Motor neuron (in vitro differentiated cells): Measurements from ENCODE around the gene LRRIQ3. TPM values are rescaled to one million over a fixed set of nuclear protein-coding genes. Genes with fewer than 3 reads are reported as not detected.

ENCODE experiments used
- total RNA-seq, 8 experiments: library from RNA; unstranded; fragments of 300-600 nt; gene quantifications; 2 replicates each; pipeline versions ENCODE4 v1.2.3 to v1.2.4, GENCODE V29; 2022

The LRRIQ3 gene
- total RNA-seq, 8 experiments from 2014 or later = 0.04 to 1.8 (median 0.51) TPM

Other genes starting within 250 kb of the LRRIQ3 start
- 10 to 100 TPM in 4 of 8 experiments, 1 to 10 TPM in 4; 1.2 to 17.0 (median 7.6) TPM for gene FPGT, start 66 bp upstream of the LRRIQ3 start, total RNA-seq
- 1 to 10 TPM in 4 of 8 experiments, under 1 TPM in 2, not detected in 2; 0.08 to 5.3 (median 1.6) TPM for gene TNNI3K, start 37.2 kb upstream of the LRRIQ3 start, total RNA-seq